Thyroid gland (tissue), 4 donors: ENCODE measurements around the gene FBRSL1.

ENCODE experiments used
- POLR2A ChIP-seq, 2 donors: fragments of 450-650 bp; IDR thresholded peaks; one replicate each; pipeline ENCODE4 v1.6.1; 2017; ENCODE audit warnings: antibody characterized with exemption in 2 of 2, mild to moderate bottlenecking in 2 of 2, moderate library complexity in 1 of 2
- TF ChIP-seq, protein P1 (sequence below), 6 experiments: fragments of 200-600 bp in 3 of 6; fragments of 450-650 bp in 3 of 6; sonication (generic) in 3 of 6; IDR thresholded peaks; one replicate each; pipeline ENCODE4 v1.5.1; 2016 to 2019; ENCODE audit warnings: antibody characterized with exemption in 6 of 6, mild to moderate bottlenecking in 2 of 6, inconsistent platforms in 1 of 6, moderate library complexity in 1 of 6

DNA sequence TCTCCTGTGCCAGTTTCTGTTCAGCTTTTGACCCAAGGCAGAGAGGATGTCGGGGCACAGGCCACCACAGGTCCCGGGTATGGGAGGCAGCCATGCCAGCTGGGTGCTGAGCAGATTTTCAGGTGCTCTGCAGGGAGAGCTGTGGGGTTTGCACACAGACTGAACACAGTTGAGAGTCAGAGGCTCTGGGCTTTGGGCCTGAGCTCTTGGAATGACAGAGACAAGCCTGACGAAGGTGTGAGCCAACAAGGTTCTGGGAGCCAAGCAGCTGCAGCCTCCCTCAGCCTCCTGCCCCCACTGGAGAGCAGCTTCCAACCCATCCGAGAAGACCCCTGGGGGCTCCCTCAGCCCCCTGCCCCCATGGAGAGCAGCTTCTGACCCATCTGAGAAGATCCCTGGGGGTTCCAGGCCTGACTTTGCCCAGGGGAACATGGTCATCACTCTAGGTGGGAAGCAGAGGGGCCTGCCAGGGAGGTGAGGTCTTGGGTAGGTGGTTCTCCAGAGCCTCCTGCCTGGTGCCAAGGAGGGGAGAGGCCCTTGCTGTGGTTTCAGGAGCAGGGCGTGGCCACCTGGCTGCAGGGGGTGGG is 13.8 kb downstream of the FBRSL1 start:
- TF ChIP-seq, protein P1, sequence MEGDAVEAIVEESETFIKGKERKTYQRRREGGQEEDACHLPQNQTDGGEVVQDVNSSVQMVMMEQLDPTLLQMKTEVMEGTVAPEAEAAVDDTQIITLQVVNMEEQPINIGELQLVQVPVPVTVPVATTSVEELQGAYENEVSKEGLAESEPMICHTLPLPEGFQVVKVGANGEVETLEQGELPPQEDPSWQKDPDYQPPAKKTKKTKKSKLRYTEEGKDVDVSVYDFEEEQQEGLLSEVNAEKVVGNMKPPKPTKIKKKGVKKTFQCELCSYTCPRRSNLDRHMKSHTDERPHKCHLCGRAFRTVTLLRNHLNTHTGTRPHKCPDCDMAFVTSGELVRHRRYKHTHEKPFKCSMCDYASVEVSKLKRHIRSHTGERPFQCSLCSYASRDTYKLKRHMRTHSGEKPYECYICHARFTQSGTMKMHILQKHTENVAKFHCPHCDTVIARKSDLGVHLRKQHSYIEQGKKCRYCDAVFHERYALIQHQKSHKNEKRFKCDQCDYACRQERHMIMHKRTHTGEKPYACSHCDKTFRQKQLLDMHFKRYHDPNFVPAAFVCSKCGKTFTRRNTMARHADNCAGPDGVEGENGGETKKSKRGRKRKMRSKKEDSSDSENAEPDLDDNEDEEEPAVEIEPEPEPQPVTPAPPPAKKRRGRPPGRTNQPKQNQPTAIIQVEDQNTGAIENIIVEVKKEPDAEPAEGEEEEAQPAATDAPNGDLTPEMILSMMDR (IDR thresholded peaks at IDR 0.05): no peak
- TF ChIP-seq POLR2A (IDR thresholded peaks at IDR 0.05): no peak
